SK-N-SH (cell line): ENCODE results near the gene BMP5. TPM values are rescaled to one million over a fixed set of nuclear protein-coding genes. Genes with fewer than 3 reads are reported as not detected.

ENCODE experiments used
- CTCF ChIA-PET: fragments of 300-600, 350-600 bp; formaldehyde crosslinking; extraction: SDS; loops from one replicate; lab custom pipeline; 2021; lab: Yijun Ruan, JAX
- POLR2A ChIA-PET: fragments of 350-600 bp; sonication (Branson Sonifier 250); formaldehyde crosslinking; extraction: SDS; loops from one replicate; lab custom pipeline; 2020; ENCODE audit warnings: antibody characterized with exemption, inconsistent platforms; lab: Yijun Ruan, JAX
- DNase-seq: peaks from one replicate; pipeline ENCODE4 v3.0.0; 2012
- H2AFZ ChIP-seq: fragments of 200-600 bp; sonication (generic); 2 replicates; pipeline ENCODE4 v1.8.1; 2016; ENCODE audit warnings: antibody characterized with exemption, mild to moderate bottlenecking, low read depth
- H3F3A ChIP-seq: fragments of 200-600 bp; sonication (generic); replicated peaks from 2 replicates; pipeline ENCODE3; 2016; ENCODE audit warnings: antibody characterized with exemption, mild to moderate bottlenecking; ENCODE audit not compliant: insufficient read depth
- H3K27ac ChIP-seq, 2 experiments: fragments of 200-500 bp in 1 of 2; fragments of 200-600 bp in 1 of 2; sonication (Bioruptor generic) in 1 of 2; sonication (generic), shearing (Covaris generic) in 1 of 2; 2 replicates each; pipeline versions ENCODE4 v1.5.1 to v1.6.1; 2014 to 2016; ENCODE audit warnings: low read depth in 2 of 2, inconsistent platforms in 1 of 2, low read length in 1 of 2, mild to moderate bottlenecking in 1 of 2, mixed read lengths in 1 of 2
- H3K27me3 ChIP-seq: fragments of 200-600 bp; sonication (generic), shearing (Covaris generic); 2 replicates; pipeline ENCODE4 v1.6.1; 2016; ENCODE audit warnings: mixed run types; ENCODE audit not compliant: insufficient read depth
- H3K36me3 ChIP-seq, 2 experiments: fragments of 200-500 bp in 1 of 2; fragments of 200-600 bp in 1 of 2; sonication (Bioruptor generic) in 1 of 2; sonication (generic) in 1 of 2; replicated peaks in 1 of 2; 2 replicates each; pipeline versions ENCODE3 to v1.5.1; 2014 to 2016; ENCODE audit warnings: low read length in 1 of 2, mild to moderate bottlenecking in 1 of 2; ENCODE audit not compliant: insufficient read depth in 2 of 2, control insufficient read depth in 1 of 2
- H3K4me1 ChIP-seq, 2 experiments: fragments of 200-500 bp in 1 of 2; fragments of 200-600 bp in 1 of 2; sonication (Bioruptor generic) in 1 of 2; sonication (generic), shearing (Covaris generic) in 1 of 2; 2 replicates each; pipeline versions ENCODE4 v1.5.1 to v1.6.1; 2014 to 2016; ENCODE audit warnings: low read depth in 1 of 2, low read length in 1 of 2, mixed run types in 1 of 2; ENCODE audit not compliant: insufficient read depth in 2 of 2, control insufficient read depth in 1 of 2
- H3K4me2 ChIP-seq: fragments of 200-600 bp; sonication (generic), shearing (Covaris generic); 2 replicates; pipeline ENCODE4 v1.6.1; 2017; ENCODE audit warnings: mixed run types
- H3K4me3 ChIP-seq, 2 experiments: fragments of 200-500 bp in 1 of 2; fragments of 200-600 bp in 1 of 2; sonication (Bioruptor generic) in 1 of 2; sonication (generic), shearing (Covaris generic) in 1 of 2; 2 replicates each; pipeline versions ENCODE4 v1.5.1 to v1.8.1; 2014 to 2016; ENCODE audit warnings: low read depth in 2 of 2, inconsistent platforms in 1 of 2, low read length in 1 of 2, mild to moderate bottlenecking in 1 of 2, mixed read lengths in 1 of 2, moderate library complexity in 1 of 2
- H3K79me2 ChIP-seq: fragments of 200-600 bp; sonication (generic); 2 replicates; pipeline ENCODE4 v1.8.1; 2017; ENCODE audit warnings: mild to moderate bottlenecking; ENCODE audit not compliant: insufficient read depth
- H3K9ac ChIP-seq: fragments of 200-600 bp; sonication (generic); 2 replicates; pipeline ENCODE4 v1.6.1; 2017; ENCODE audit warnings: mixed run types
- H3K9me2 ChIP-seq: fragments of 200-600 bp; sonication (generic); 2 replicates; pipeline ENCODE4 v1.6.1; 2017; ENCODE audit warnings: mixed run types
- H3K9me3 ChIP-seq: fragments of 200-600 bp; sonication (generic); 2 replicates; pipeline ENCODE4 v1.6.1; 2017; ENCODE audit warnings: mixed run types, mild to moderate bottlenecking, moderate library complexity
- H4K20me1 ChIP-seq: fragments of 200-600 bp; sonication (generic); 2 replicates; pipeline ENCODE4 v1.6.1; 2017; ENCODE audit warnings: mild to moderate bottlenecking, mixed run types; ENCODE audit not compliant: insufficient read depth
- ELF1 ChIP-seq: IDR thresholded peaks from 2 replicates; pipeline ENCODE4 v1.4.0; 2012
- EP300 ChIP-seq, 2 experiments: IDR thresholded peaks; 2 replicates each; pipeline versions ENCODE4 v1.4.0 to v1.6.1; 2012; ENCODE audit warnings: borderline replicate concordance in 1 of 2, low read depth in 1 of 2, low read length in 1 of 2
- EZH2phosphoT487 ChIP-seq: fragments of 200-600 bp; sonication (generic); IDR thresholded peaks from 2 replicates; pipeline ENCODE4 v1.6.1; 2017; ENCODE audit warnings: low read depth, mixed run types, mild to moderate bottlenecking, antibody characterized with exemption, moderate library complexity, borderline replicate concordance
- FOSL2 ChIP-seq: IDR thresholded peaks from 2 replicates; pipeline ENCODE4 v1.4.0; 2012; ENCODE audit warnings: low read depth, mild to moderate bottlenecking, moderate library complexity, borderline replicate concordance
- JUND ChIP-seq: IDR thresholded peaks from 2 replicates; pipeline ENCODE4 v1.4.0; 2012
- MEF2A ChIP-seq: IDR thresholded peaks from 2 replicates; pipeline ENCODE4 v1.4.0; 2012; ENCODE audit warnings: low read depth, borderline replicate concordance
- NFIC ChIP-seq: IDR thresholded peaks from 2 replicates; pipeline ENCODE4 v1.4.0; 2012; ENCODE audit warnings: borderline replicate concordance
- POLR2AphosphoS5 ChIP-seq: IDR thresholded peaks from 2 replicates; pipeline ENCODE4 v1.6.1; 2012; ENCODE audit warnings: low read depth, low read length
- RCOR1 ChIP-seq: fragments of 150-350 bp; IDR thresholded peaks from 2 replicates; pipeline ENCODE4 v1.6.1; 2017; ENCODE audit warnings: antibody characterized with exemption, low read length
- RXRA ChIP-seq: IDR thresholded peaks from 2 replicates; pipeline ENCODE4 v1.4.0; 2012; ENCODE audit warnings: low read depth, mild to moderate bottlenecking, borderline replicate concordance
- SIN3A ChIP-seq: IDR thresholded peaks from 2 replicates; pipeline ENCODE4 v1.6.1; 2012; ENCODE audit warnings: low read depth, mild to moderate bottlenecking, low read length, moderate library complexity, borderline replicate concordance
- TCF12 ChIP-seq: IDR thresholded peaks from 2 replicates; pipeline ENCODE4 v1.4.0; 2012
- WGBS: methylation state at CpG from one replicate; pipeline ENCODE4 v1.1.6; 2017; ENCODE audit warnings: low lambda C conversion rate; 5-methylcytosine and 5-hydroxymethylcytosine counted together
- polyA plus RNA-seq, 3 experiments: library from polyadenylated mRNA; depleted of rRNA; stranded (reverse); fragments of >200 nt; gene quantifications; 2 replicates each; pipeline ENCODE4 v1.2.3, GENCODE V29; 2012
- TF ChIP-seq, protein P1 (sequence below): IDR thresholded peaks from 2 replicates; pipeline ENCODE4 v1.6.1; 2012; ENCODE audit warnings: mild to moderate bottlenecking, low read depth, low read length, moderate library complexity
- TF ChIP-seq, protein P2 (sequence below): IDR thresholded peaks from 2 replicates; pipeline ENCODE4 v1.4.0; 2012; ENCODE audit warnings: low read depth, borderline replicate concordance
- TF ChIP-seq, protein P3 (sequence below): IDR thresholded peaks from 2 replicates; pipeline ENCODE4 v1.4.0; 2012; ENCODE audit warnings: low read depth
- TF ChIP-seq, protein P4 (sequence below): IDR thresholded peaks from 2 replicates; pipeline ENCODE4; 2012

Gene BMP5
- polyA plus RNA-seq, 1 of the 3 experiments (the other 2 are of a cell fraction): 0.05 TPM

DNA sequence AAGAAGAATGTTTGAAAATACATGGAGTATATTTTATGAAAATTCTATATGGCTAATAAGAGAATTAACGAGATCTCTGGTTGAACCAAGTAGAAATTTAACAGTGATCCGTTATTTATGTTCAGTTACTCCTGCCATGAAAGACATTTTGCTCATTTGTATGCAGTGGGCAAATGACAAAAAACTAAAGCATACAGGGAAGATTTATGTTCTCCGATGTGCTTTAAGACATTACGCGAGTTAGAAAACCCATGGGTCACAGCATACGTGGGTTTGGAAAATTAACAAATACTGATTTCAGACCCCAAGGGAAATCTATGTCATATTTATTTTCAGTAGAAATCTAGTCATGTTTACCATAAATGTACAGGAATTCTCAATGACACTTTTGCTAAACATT lies 90.1 kb downstream of the BMP5 start (continued):
- no peak for TF ChIP-seq POLR2AphosphoS5

DNA sequence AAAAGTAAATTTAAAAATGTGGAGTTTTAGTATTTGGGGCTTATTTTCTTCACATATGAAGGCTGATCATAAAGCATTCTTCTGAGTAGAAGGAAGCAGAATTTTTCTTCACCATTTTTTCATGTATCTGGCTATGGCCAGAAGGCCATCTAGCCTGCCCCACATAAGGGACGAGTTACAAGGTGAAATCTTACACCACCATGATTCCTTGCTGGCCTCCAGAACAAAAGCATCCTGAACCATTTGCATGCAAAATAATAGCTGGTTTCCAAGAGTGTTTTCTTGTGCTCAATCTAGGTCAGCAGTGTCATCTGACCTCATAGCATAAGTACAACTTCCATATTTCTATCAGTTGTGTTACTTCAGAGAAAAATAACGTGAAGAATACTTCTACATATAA lies 93.1 kb downstream of the BMP5 start:
- no peaks in the 10 kb centered on the region for H3K79me2 ChIP-seq
- ChIA-PET CTCF (no interaction called here), POLR2A (no interaction called here)
- H3K27ac ChIP-seq: no peak overlapping the region
- no peak overlapping the region for H3K4me3 ChIP-seq
- no peak overlapping the region for H3K4me2 ChIP-seq
- H4K20me1 ChIP-seq: no peaks in the 10 kb centered on the region
- no peaks in the 10 kb centered on the region for H3K36me3 ChIP-seq
- no peaks in the 10 kb centered on the region for H3F3A ChIP-seq
- H3K27me3 ChIP-seq: peaks cover 4% of the 10 kb centered on the region; the same call in 1 of the 2 replicates
- no peak overlapping the region for H3K9ac ChIP-seq
- H3K9me3 ChIP-seq: no peaks in the 10 kb centered on the region
- no peak for DNase-seq
- TF ChIP-seq ELF1: no peak
- TF ChIP-seq TCF12: no peak
- TF ChIP-seq FOSL2: no peak
- no peak for TF ChIP-seq EZH2phosphoT487
- TF ChIP-seq, protein P1, sequence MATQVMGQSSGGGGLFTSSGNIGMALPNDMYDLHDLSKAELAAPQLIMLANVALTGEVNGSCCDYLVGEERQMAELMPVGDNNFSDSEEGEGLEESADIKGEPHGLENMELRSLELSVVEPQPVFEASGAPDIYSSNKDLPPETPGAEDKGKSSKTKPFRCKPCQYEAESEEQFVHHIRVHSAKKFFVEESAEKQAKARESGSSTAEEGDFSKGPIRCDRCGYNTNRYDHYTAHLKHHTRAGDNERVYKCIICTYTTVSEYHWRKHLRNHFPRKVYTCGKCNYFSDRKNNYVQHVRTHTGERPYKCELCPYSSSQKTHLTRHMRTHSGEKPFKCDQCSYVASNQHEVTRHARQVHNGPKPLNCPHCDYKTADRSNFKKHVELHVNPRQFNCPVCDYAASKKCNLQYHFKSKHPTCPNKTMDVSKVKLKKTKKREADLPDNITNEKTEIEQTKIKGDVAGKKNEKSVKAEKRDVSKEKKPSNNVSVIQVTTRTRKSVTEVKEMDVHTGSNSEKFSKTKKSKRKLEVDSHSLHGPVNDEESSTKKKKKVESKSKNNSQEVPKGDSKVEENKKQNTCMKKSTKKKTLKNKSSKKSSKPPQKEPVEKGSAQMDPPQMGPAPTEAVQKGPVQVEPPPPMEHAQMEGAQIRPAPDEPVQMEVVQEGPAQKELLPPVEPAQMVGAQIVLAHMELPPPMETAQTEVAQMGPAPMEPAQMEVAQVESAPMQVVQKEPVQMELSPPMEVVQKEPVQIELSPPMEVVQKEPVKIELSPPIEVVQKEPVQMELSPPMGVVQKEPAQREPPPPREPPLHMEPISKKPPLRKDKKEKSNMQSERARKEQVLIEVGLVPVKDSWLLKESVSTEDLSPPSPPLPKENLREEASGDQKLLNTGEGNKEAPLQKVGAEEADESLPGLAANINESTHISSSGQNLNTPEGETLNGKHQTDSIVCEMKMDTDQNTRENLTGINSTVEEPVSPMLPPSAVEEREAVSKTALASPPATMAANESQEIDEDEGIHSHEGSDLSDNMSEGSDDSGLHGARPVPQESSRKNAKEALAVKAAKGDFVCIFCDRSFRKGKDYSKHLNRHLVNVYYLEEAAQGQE: no peak
- TF ChIP-seq JUND: no peak
- no peak for TF ChIP-seq NFIC
- TF ChIP-seq, protein P2, sequence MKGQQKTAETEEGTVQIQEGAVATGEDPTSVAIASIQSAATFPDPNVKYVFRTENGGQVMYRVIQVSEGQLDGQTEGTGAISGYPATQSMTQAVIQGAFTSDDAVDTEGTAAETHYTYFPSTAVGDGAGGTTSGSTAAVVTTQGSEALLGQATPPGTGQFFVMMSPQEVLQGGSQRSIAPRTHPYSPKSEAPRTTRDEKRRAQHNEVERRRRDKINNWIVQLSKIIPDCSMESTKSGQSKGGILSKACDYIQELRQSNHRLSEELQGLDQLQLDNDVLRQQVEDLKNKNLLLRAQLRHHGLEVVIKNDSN: no peak
- no peak for TF ChIP-seq MEF2A
- no peak for TF ChIP-seq RXRA
- TF ChIP-seq, protein P3, sequence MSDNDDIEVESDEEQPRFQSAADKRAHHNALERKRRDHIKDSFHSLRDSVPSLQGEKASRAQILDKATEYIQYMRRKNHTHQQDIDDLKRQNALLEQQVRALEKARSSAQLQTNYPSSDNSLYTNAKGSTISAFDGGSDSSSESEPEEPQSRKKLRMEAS: no peak
- TF ChIP-seq, protein P4, sequence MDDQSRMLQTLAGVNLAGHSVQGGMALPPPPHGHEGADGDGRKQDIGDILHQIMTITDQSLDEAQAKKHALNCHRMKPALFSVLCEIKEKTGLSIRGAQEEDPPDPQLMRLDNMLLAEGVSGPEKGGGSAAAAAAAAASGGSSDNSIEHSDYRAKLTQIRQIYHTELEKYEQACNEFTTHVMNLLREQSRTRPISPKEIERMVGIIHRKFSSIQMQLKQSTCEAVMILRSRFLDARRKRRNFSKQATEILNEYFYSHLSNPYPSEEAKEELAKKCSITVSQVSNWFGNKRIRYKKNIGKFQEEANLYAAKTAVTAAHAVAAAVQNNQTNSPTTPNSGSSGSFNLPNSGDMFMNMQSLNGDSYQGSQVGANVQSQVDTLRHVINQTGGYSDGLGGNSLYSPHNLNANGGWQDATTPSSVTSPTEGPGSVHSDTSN: no peak
- no peak for TF ChIP-seq SIN3A
- TF ChIP-seq EP300 (IDR thresholded peaks at IDR 0.05; ENCODE audit: borderline replicate concordance in 1 of 2, low read depth in 1 of 2, low read length in 1 of 2): no peak
- TF ChIP-seq RCOR1: no peak
- 30% methylated on average over 2 of the region's 2 CpGs for WGBS
- H2AFZ ChIP-seq: no peak overlapping the region
- no peaks in the 10 kb centered on the region for H3K4me1 ChIP-seq
- no peaks in the 10 kb centered on the region for H3K9me2 ChIP-seq
